ENCODE results near the gene EEF1AKMT2.

Gene EEF1AKMT2

DNA sequence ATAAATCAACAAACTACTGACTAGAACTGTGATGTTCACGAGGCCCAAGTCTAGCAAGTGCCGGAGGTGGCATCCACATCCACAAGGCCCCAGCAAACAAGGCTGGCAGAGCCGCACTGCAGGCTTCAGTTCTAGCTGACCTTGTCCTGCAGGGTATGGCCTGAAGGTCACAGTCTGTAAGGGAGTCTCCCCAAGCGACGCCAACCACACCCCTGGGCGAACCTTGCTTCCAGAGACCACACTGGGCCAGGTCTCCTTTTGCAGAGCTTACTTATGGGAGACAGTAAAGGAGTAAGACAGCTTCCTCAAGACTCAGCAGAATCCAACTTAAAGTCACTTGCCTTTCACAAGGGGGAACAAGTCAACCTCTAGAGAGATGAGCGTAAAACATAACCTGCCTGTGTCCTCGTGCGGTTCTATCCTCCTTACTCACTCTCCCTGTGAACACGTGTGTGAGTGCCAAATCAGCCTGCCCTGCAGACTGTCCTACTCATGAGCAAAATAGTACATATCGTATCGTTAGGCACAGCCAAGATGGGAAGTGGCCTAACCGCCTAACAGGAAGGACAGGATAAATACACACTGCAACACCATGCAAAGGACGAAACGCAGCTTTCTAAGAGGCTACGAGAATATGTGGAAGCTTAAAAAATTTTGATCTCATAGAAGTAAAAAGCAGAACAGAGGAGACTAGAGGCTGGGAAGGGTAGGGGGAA is 70.2 kb downstream of the EEF1AKMT2 start:
- no peak for DNase-seq (ENCODE audit: low spot score)

GRCh38 chr10:124719213-124719851 is 72.4 kb downstream of the EEF1AKMT2 start:
- peak; percentile 84 for DNase-seq (ENCODE audit: low spot score)

- peak; percentile 92 for DNase-seq (ENCODE audit: low spot score)
Measured at GRCh38 chr10:124717911-124718741, 73.6 kb downstream of the EEF1AKMT2 start.

DNA sequence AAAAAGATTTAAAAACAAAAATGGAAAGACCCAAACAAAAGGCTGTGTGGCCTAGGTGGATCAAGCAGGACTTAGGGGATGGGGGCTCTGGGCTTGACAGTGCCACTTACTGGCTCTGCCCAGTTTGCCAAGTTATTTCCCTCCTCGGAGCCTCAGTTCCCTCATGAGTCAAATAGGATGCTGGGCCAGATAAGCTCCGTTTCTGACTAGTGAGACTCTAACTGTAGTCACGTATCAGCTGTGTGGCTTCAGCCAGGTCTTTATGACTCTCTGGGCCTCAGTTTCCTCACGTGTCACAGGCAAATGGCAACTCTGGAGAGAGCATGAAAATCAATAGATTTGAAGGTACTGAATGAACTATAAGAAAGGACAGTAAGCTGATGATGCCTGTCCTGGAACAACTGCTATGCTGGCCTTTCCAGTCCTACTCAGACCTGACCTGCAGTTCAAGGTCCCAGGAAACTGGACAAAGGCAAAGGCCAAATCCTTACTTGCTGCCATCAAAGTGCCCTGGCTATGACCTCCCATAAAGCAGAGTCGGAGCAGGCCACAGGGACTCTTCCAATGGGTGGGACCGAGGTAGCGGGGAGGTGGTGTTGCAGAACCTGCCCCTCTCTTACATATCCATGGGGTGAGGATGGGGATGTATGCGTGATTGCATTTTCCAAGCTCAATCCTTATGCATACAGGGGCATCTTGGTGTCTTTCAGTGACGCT is 74.5 kb downstream of the EEF1AKMT2 start:
- no peak for DNase-seq (ENCODE audit: low spot score)

DNA sequence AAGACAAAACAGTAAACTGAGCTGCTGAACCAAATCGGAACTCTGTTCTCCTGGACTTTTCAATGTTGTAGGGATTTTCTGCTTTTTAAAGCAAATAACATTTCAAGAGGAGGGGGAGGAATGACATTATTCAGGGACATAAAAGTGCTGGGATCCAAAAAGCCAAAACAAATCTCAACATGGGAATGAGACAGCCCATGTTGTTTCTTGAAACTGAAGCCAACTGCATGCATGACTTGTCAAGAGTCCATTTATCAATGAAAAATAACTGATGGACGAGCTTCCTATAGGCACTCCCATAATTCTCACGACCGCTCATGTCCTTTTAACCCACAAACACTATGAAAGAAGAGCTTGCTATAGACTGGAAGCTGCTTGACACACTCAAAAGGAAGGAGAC is 75.3 kb downstream of the EEF1AKMT2 start:
- DNase-seq (ENCODE audit: low spot score) = no peak

- no peak for DNase-seq (ENCODE audit: low spot score)
Measured at GRCh38 chr10:124715439-124715838, 76.2 kb downstream of the EEF1AKMT2 start.

DNA sequence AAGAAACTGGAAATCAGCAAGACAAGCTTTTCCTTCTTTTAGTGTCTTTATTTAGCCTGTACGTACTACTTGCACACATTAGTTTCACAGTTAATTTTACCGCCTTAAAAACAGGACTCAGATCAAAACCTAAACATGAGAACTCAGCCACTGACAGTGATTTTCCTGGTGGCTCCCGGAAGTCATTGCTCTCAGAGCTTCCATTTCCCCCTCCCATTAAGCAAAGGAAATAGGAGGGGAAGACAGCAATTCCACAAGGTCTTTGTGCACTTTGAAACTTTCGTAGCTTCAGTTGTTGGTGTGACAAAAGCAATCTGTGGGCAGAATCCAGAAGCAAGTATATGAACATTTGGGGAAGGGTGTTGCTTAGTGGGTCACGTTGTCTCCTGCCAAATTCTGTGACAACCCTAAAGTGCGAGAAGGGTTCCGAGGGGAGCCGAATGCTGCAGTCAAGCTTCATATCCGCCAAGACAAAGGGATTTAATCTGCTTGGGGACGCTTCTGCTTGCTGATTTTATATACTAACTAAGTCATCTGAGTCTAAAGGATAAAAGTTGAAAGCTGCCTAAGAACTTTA is 77.9 kb downstream of the EEF1AKMT2 start:
- no peak for DNase-seq (ENCODE audit: low spot score)

DNA sequence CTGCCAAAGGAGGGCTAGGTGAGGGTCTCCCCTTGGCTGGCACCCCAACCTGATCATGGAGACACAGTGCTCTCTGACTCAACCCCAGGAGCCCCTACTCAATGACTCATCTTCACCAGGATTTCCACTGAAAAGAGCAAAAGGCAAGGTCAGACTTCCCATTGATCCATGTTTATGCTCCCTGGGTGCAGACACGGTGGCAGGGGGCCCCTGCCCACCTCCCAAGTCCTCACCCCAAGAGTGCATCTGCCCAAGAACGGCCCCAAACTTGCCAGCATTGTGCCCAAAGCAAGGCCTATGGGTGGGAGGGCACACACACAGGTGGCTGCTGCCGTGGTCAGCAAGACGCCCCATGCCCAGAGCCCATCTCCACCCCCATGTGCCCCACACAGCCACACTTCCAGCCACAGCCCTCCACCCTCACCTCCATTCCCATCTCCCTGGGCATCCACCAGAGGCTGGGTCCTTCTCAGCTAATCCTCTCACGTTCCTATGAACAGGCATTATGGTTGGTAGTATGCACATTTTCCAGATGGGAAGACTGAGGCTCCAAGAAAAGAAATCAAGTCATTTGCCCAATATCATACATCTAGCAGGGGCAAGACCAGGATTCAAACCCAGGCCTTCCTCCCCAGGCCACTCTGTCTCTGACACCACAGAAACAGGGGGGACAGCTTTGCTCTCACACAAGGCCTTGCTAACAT is 78.8 kb downstream of the EEF1AKMT2 start:
- DNase-seq (ENCODE audit: low spot score) = no peak

GRCh38 chr10:124711145-124711544 is 80.5 kb downstream of the EEF1AKMT2 start:
- no peak for DNase-seq (ENCODE audit: low spot score)

GRCh38 chr10:124710266-124710881 is 81.3 kb downstream of the EEF1AKMT2 start:
- no peak for DNase-seq (ENCODE audit: low spot score)

- DNase-seq (ENCODE audit: low spot score) = no peak
Measured at GRCh38 chr10:124709861-124710260, 81.8 kb downstream of the EEF1AKMT2 start.

GRCh38 chr10:124708922-124709520 is 82.7 kb downstream of the EEF1AKMT2 start:
- no peak for DNase-seq (ENCODE audit: low spot score)

GRCh38 chr10:124708246-124708779 is 83.4 kb downstream of the EEF1AKMT2 start:
- DNase-seq (ENCODE audit: low spot score) = no peak

Data from CD4-positive, alpha-beta T cell treated with Interleukin-15 for 4 hours (primary cell).